Nephron (organoid): ENCODE results near the gene CNNM1.
A peak's percentile ranks its signal among the peaks of the same experiment; 100 is the strongest.

Source experiments
- H3K27ac Mint-ChIP-seq, 3 experiments: 2 replicates each; pipeline ENCODE4 v1.8.0; 2020; ENCODE audit warnings: mixed read lengths in 3 of 3, mild to moderate bottlenecking in 2 of 3, moderate library complexity in 1 of 3
- H3K27me3 Mint-ChIP-seq: 2 replicates; pipeline ENCODE4 v1.8.0; 2021; ENCODE audit warnings: low read depth, mild to moderate bottlenecking, moderate library complexity, mixed read lengths
- H3K36me3 Mint-ChIP-seq: 2 replicates; pipeline ENCODE4 v1.8.0; 2020; ENCODE audit warnings: low read depth, mixed read lengths
- H3K4me1 Mint-ChIP-seq: 2 replicates; pipeline ENCODE4 v1.8.0; 2020; ENCODE audit warnings: mixed read lengths
- H3K4me3 Mint-ChIP-seq, 3 experiments: 2 replicates each; pipeline ENCODE4 v1.8.0; 2020; ENCODE audit warnings: mild to moderate bottlenecking in 3 of 3, mixed read lengths in 3 of 3, moderate library complexity in 2 of 3
- H3K9me3 Mint-ChIP-seq: 2 replicates; pipeline ENCODE4 v1.8.0; 2020; ENCODE audit warnings: mixed read lengths
- CTCF ChIP-seq, 3 experiments: fragments of 200-600 bp; sonication (generic); IDR thresholded peaks; one replicate each; pipeline ENCODE4 v1.5.0; 2021; ENCODE audit warnings: antibody characterized with exemption in 3 of 3; ENCODE audit not compliant: unreplicated experiment in 3 of 3

CNNM1 gene

GRCh38 chr10:99422529-99423096, 93.5 kb downstream of the CNNM1 start:
- H3K36me3 Mint-ChIP-seq = peaks cover 42% of the 10 kb centered on the region
- peaks cover 5% of the 10 kb centered on the region for H3K9me3 Mint-ChIP-seq
- TF ChIP-seq CTCF (IDR thresholded peaks at IDR 0.05; ENCODE audit: unreplicated experiment in 3 of 3) = no peak
- H3K27ac Mint-ChIP-seq = no peak overlapping the region
- H3K4me1 Mint-ChIP-seq = peaks cover 17% of the 10 kb centered on the region
- H3K27me3 Mint-ChIP-seq = no peaks in the 10 kb centered on the region
- H3K4me3 Mint-ChIP-seq = no peak overlapping the region

DNA sequence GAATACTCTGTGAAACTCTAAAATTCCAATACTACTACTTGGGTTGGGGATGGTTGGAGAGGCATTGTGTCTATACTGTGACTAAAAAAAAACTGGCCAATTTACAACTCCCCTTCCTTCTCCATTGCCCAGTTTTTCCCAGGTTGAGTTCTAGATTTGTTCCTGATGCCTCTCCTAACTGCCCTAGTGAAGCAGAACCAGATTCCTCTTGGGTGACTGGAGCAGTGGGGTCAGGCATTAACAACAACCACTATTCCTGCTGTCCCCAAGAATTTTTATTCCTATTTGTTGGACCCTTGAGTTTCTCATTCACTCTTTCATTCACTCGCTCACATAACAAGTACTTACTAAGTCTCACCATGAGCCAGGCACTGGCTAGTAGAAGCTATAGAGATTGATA, 95.5 kb downstream of the CNNM1 start:
- Mint-ChIP-seq H3K4me1 (peaks cover 28% of the 10 kb centered on the region), H3K27me3 (no peaks in the 10 kb centered on the region), H3K9me3 (no peaks in the 10 kb centered on the region)

DNA sequence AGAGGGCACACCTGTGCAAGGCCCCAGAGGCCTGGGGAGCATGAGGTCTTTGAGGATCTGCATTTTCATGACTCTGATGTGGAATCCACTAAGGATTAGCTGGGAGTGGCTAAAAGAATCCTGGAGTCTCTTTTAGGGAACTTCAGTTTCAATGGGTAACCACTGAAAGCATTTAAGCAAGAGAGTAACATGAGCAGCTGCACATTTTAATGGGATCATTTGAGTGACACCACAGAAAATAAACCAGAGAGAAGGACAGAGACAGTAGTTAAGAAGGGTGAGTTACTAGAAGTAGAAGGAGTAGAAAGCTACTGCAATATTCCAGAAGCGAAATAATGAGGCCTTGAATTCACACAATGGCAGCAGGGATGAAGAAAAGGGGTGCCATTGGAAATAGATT, 96.0 kb downstream of the CNNM1 start:
- Mint-ChIP-seq H3K36me3 (peaks cover 17% of the 10 kb centered on the region), H3K9me3 (no peaks in the 10 kb centered on the region), H3K27ac (peak overlapping the region; percentile 20 to 78 (median 40)), H3K27me3 (no peaks in the 10 kb centered on the region), H3K4me1 (peaks cover 31% of the 10 kb centered on the region), H3K4me3 (peak overlapping the region in 1 of 3 experiments; percentile 45)
- no peak for TF ChIP-seq CTCF (IDR thresholded peaks at IDR 0.05; ENCODE audit: unreplicated experiment in 3 of 3)

More for the DNA sequence above, 95.5 kb downstream of the CNNM1 start:
- TF ChIP-seq CTCF (IDR thresholded peaks at IDR 0.05; ENCODE audit: unreplicated experiment in 3 of 3) = no peak
- Mint-ChIP-seq H3K36me3 (peaks cover 22% of the 10 kb centered on the region), H3K27ac (peak overlapping the region in 2 of 3 experiments; percentile 40 to 78), H3K4me3 (no peak overlapping the region)

- Mint-ChIP-seq H3K36me3 (peaks cover 9% of the 10 kb centered on the region), H3K4me1 (peaks cover 36% of the 10 kb centered on the region)
These were observed 97.5 kb downstream of the CNNM1 start for GRCh38 chr10:99426689-99427088.

DNA sequence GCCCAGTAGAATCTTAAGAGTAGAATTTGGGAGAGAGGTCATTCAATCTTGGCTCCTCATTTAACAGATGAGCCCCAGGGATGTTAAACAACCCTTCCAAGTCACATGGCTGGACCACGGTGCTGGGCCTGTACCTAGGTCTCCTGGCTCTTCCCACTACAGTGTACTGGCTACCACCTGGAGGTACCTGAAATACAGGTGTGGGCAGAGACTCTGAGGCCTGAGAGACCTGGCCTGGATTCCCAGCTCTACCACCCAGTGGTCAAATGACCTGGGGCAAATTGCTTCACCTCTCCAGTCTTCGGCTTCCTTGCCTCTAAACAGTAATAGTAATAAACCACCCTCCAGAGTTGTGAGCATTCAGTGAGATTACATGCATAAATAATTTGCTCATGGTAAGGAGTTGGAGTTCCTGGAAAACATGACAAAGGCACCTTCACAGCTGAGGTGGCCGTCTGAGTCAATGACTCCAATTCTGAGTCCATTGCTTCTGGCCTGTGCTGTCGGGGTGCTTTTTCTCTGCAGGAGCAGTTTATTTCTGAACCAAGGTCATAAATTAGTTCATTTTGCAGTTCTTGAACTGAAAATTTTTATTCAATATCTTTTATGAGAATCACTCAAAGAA, 98.5 kb downstream of the CNNM1 start:
- peaks cover 6% of the 10 kb centered on the region for H3K36me3 Mint-ChIP-seq
- TF ChIP-seq CTCF (IDR thresholded peaks at IDR 0.05; ENCODE audit: unreplicated experiment in 3 of 3) = no peak
- no peaks in the 10 kb centered on the region for H3K9me3 Mint-ChIP-seq
- no peaks in the 10 kb centered on the region for H3K27me3 Mint-ChIP-seq
- peaks cover 44% of the 10 kb centered on the region for H3K4me1 Mint-ChIP-seq
- H3K27ac Mint-ChIP-seq = peak overlapping the region in 1 of 3 experiments; percentile 65
- peak overlapping the region in 1 of 3 experiments; percentile 15 for H3K4me3 Mint-ChIP-seq

More at GRCh38 chr10:99426689-99427088, 97.5 kb downstream of the CNNM1 start:
- TF ChIP-seq CTCF (IDR thresholded peaks at IDR 0.05; ENCODE audit: unreplicated experiment in 3 of 3) = no peak
- peak overlapping the region; percentile 20 to 78 (median 73) for H3K27ac Mint-ChIP-seq
- peak overlapping the region; percentile 21 to 55 (median 44) for H3K4me3 Mint-ChIP-seq
- no peaks in the 10 kb centered on the region for H3K27me3 Mint-ChIP-seq
- H3K9me3 Mint-ChIP-seq = no peaks in the 10 kb centered on the region
